GM06990 (cell line): ENCODE data around the gene SMIM5.

ENCODE experiments used
- DNase-seq: peaks from one replicate; pipeline ENCODE4 v3.0.0-alpha.2; 2011; ENCODE audit not compliant: insufficient read length; ENCODE audit errors: extremely low read depth
- H3K27me3 ChIP-seq: replicated peaks from 2 replicates; pipeline ENCODE4 v1.6.0; 2011; ENCODE audit warnings: low read length; ENCODE audit not compliant: control insufficient read depth, insufficient read depth
- H3K36me3 ChIP-seq: 2 replicates; pipeline ENCODE4 v1.5.1; 2011; ENCODE audit warnings: low read length; ENCODE audit not compliant: control insufficient read depth, insufficient read depth
- H3K4me3 ChIP-seq: replicated peaks from 2 replicates; pipeline ENCODE4 v1.5.1; 2011; ENCODE audit warnings: low read depth, mild to moderate bottlenecking, control low read depth, low read length
- TF ChIP-seq, protein P1 (sequence below): IDR thresholded peaks from 2 replicates; pipeline ENCODE4 v1.5.1; 2011; ENCODE audit warnings: low read length, control low read depth, mild to moderate bottlenecking, inconsistent platforms; ENCODE audit not compliant: insufficient read depth, poor library complexity, severe bottlenecking

Gene SMIM5

GRCh38 chr17:75615301-75615700, 17.9 kb upstream of the SMIM5 start:
- no peaks in the 10 kb centered on the region; the same call in 1 of the 2 replicates for H3K27me3 ChIP-seq
- TF ChIP-seq, protein P1, sequence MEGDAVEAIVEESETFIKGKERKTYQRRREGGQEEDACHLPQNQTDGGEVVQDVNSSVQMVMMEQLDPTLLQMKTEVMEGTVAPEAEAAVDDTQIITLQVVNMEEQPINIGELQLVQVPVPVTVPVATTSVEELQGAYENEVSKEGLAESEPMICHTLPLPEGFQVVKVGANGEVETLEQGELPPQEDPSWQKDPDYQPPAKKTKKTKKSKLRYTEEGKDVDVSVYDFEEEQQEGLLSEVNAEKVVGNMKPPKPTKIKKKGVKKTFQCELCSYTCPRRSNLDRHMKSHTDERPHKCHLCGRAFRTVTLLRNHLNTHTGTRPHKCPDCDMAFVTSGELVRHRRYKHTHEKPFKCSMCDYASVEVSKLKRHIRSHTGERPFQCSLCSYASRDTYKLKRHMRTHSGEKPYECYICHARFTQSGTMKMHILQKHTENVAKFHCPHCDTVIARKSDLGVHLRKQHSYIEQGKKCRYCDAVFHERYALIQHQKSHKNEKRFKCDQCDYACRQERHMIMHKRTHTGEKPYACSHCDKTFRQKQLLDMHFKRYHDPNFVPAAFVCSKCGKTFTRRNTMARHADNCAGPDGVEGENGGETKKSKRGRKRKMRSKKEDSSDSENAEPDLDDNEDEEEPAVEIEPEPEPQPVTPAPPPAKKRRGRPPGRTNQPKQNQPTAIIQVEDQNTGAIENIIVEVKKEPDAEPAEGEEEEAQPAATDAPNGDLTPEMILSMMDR, result no peak
- H3K36me3 ChIP-seq, result no peaks in the 10 kb centered on the region
- no peak overlapping the region for H3K4me3 ChIP-seq
- no peak for DNase-seq

GRCh38 chr17:75616521-75617122, 16.6 kb upstream of the SMIM5 start:
- Histone ChIP-seq H3K27me3 (no peaks in the 10 kb centered on the region; the same call in 1 of the 2 replicates), H3K4me3 (no peak overlapping the region), H3K36me3 (no peaks in the 10 kb centered on the region)
- no peak for DNase-seq
- TF ChIP-seq, protein P1, result no peak

- no peaks in the 10 kb centered on the region; the same call in 1 of the 2 replicates for H3K27me3 ChIP-seq
- no peak for DNase-seq
- no peaks in the 10 kb centered on the region for H3K36me3 ChIP-seq
- TF ChIP-seq, protein P1, result no peak
- H3K4me3 ChIP-seq, result no peak overlapping the region
These were observed 16.0 kb upstream of the SMIM5 start for GRCh38 chr17:75617218-75617617.

- no peak for DNase-seq
These were observed 15.6 kb upstream of the SMIM5 start for GRCh38 chr17:75617675-75618074.

DNA sequence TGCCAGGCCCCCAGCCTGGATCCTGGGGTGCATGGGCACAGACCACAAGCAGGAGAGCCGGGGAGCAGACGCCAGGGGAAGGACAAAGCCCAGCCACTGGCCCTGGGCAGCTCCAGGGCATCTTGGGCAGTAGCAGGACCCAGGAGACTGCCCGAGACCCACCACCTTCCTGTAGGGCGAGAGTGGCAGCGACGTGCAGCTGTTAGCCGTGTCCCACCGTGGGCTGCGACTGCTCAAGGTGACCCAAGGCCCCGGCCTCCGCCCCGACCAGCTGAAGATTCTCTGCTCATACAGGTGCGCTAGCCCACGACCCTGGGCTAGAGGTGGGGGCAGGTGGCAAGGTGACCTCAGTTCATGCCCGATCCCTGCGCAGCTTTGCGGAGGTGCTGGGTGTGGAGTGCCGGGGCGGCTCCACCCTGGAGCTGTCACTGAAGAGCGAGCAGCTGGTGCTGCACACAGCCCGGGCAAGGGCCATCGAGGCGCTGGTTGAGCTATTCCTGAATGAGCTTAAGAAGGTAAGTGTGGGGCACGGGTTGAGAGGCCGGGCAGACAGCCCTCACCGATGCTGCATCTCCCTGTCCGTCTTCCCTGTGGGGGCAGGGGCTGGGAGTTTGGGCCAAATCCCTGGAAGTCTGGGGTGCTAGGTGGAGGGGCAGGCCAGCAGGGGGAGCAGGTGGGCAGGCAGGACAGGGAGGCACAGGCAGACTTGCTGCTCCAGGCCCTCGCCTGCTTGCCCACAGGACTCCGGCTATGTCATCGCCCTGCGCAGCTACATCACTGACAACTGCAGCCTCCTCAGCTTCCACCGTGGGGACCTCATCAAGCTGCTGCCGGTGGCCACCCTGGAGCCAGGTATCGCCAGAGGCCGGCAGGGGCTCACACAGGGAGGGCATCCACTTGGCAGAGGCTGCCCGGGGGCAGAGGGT, 13.5 kb upstream of the SMIM5 start:
- DNase-seq, result no peak
- no peaks in the 10 kb centered on the region; the same call in 1 of the 2 replicates for H3K27me3 ChIP-seq

More at GRCh38 chr17:75617675-75618074, 15.6 kb upstream of the SMIM5 start:
- Histone ChIP-seq H3K27me3 (no peaks in the 10 kb centered on the region; the same call in 1 of the 2 replicates), H3K4me3 (no peak overlapping the region), H3K36me3 (no peaks in the 10 kb centered on the region)
- TF ChIP-seq, protein P1, result no peak

More for the DNA sequence above, 13.5 kb upstream of the SMIM5 start:
- Histone ChIP-seq H3K4me3 (no peak overlapping the region), H3K36me3 (no peaks in the 10 kb centered on the region)
- TF ChIP-seq, protein P1, result peak; percentile 70
